H1 (cell line): ENCODE results near the gene OR6K2. TPM values are rescaled to one million over a fixed set of nuclear protein-coding genes. Genes with fewer than 3 reads are reported as not detected.

Source experiments
- ASH2L ChIP-seq: fragments of 200-600, 300-600 bp; sonication (generic); IDR thresholded peaks from one replicate; pipeline ENCODE4 v1.7.1; 2017; ENCODE audit warnings: low read length
- POU5F1 ChIP-seq: IDR thresholded peaks from 2 replicates; pipeline ENCODE4 v1.6.1; 2011; ENCODE audit warnings: low read depth, mild to moderate bottlenecking, low read length, moderate library complexity
- polyA plus RNA-seq, 7 experiments: library from polyadenylated mRNA; depleted of rRNA in 3 of 7; stranded (reverse) in 5 of 7; unstranded in 2 of 7; fragments of >200 nt in 5 of 7; fragments of 200-250 nt in 2 of 7; gene quantifications; 1 replicate in 5 of 7; 2 replicates in 1 of 7; 4 replicates in 1 of 7; pipeline versions ENCODE4 v1.2.1 to v1.2.3, GENCODE V29; 2011 to 2013; ENCODE audit warnings: missing spikeins in 2 of 7, mixed read lengths in 2 of 7
- total RNA-seq: library from RNA; stranded (reverse); fragmentation: NEBNext Ultra II Directional; extraction: Animal tissue kit (Norgen Biotek cat#: 25700); gene quantifications from 2 replicates; pipeline ENCODE4 v1.2.1, GENCODE V29; 2021

The OR6K2 gene
- total and polyA plus RNA-seq, 2 of the 8 experiments (the other 6 are each of a cell fraction or from before 2014, with no cell fraction given) = not detected

GRCh38 chr1:158716335-158716734 lies 15.9 kb upstream of the OR6K2 start (continued):
- TF ChIP-seq POU5F1 (no peak), ASH2L (no peak)
